ENCODE measurements around the gene FKBP1B. TPM values are rescaled to one million over a fixed set of nuclear protein-coding genes. Genes with fewer than 3 reads are reported as not detected.

FKBP1B gene
- total RNA-seq, 4 donors from 2014 or later = 6.0 to 27.3 (median 8.4) TPM

DNA sequence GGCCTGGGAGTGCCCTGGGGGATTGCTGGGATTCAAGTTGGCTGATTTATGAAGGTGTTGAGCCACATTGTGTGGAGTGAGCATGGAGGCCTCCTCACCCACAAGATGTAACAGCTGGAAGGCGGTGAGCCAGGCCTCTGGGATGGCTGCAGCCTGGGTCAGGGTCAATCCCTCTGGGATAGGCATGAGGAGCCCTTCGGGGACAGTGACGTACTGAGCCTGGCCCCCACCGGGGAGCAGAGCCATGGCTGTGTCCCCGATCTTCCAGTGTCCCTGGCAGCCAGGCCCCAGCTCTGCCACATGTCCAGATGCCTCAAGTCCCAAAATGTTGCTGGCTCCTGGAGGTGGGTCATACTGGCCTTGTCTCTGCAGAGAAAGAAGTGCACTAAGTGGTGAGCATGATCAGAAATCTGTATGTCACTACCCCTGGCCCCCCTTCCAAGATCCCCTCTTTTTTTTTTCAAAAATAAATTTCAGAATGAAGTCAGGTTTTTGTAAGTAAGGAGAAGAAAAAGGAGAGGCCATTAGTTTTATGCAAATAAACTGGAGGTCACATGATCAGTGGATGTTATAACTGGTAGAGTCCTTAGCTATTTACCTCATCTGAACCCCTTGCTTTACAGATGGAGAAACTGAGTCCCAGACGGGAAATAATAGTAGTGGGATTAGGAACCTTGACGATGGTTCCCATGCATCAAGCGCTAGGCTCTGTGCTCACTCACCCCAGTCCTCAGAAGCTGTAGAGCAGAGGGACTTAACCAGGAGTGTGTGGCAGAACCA is 33.4 kb downstream of the FKBP1B start:
- Histone ChIP-seq H3K27me3 (no peaks in the 10 kb centered on the region), H3K4me3 (peak overlapping the region in 3 of 4 donors; percentile 51 to 63 (median 55)), H3K36me3 (peaks cover 0 to 8% (median 0%) of the 10 kb centered on the region in 4 donors), H3K4me1 (peaks cover 8 to 34% (median 16%) of the 10 kb centered on the region in 4 donors), H3K9me3 (no peaks in the 10 kb centered on the region), H3K27ac (peak overlapping the region; percentile 92 to 96 (median 93))
- intact Hi-C loops (cut with DNase I; ENCODE audit: low total_unique reads) = no loop called here
- WGBS, 2 donors (ENCODE audit: low coverage in 1 of 2) = 64 to 88% methylated on average over 3 to 8 of the region's 8 CpGs
- DNase-seq = no peak
- in situ Hi-C loops (cut with MboI; ENCODE audit: low pct_ligation_motif_present in 1 of 4, low pct_unique_long_range_greater_than_20kb in 1 of 4, low sequenced_read_pairs in 3 of 4) = no loop called here
- TF ChIP-seq, protein P1, sequence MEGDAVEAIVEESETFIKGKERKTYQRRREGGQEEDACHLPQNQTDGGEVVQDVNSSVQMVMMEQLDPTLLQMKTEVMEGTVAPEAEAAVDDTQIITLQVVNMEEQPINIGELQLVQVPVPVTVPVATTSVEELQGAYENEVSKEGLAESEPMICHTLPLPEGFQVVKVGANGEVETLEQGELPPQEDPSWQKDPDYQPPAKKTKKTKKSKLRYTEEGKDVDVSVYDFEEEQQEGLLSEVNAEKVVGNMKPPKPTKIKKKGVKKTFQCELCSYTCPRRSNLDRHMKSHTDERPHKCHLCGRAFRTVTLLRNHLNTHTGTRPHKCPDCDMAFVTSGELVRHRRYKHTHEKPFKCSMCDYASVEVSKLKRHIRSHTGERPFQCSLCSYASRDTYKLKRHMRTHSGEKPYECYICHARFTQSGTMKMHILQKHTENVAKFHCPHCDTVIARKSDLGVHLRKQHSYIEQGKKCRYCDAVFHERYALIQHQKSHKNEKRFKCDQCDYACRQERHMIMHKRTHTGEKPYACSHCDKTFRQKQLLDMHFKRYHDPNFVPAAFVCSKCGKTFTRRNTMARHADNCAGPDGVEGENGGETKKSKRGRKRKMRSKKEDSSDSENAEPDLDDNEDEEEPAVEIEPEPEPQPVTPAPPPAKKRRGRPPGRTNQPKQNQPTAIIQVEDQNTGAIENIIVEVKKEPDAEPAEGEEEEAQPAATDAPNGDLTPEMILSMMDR (IDR thresholded peaks at IDR 0.05) = no peak
- TF ChIP-seq POLR2AphosphoS5 (IDR thresholded peaks at IDR 0.05) (no peak), EP300 (IDR thresholded peaks at IDR 0.05; ENCODE audit: low read depth) (no peak), POLR2A (IDR thresholded peaks at IDR 0.05) (no peak)

DNA sequence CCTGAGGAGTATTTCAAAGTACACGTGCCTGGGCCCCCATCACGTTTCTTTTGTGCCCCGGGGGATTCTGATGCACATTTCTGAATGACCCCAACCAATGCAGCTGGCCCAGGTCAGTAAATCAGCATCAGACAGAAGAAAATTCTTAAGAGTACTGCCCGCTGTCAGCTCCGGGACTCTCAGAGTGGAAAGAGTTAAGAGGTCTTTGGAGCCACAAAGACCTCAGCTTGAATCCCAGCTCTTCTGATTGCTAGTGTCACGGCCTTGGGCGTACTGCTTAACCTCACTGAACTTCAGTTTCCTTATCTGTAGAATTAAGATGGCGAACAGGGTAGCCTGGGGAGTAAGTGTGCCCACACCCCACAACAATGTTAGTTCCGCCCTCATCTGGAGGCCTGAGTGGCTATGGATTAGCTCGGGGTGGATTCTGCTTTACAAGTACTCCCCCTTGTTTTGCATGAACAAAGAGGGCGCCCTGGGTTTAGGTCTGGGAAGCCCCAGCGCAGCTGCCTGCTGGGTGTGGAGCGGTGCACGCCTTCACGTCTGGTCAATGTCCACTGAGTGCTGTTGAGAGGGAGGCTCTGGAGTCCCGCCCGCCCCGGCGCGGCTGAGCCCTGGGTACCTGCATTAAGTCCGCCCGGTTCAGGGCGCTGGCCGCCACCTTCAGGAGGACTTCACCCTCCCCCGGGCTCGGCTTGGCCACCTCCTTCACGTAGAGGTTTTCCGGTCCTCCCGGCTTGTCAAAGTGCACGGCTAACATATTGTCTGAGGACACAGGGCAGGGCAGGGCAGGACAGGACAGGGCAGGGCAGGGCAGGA is 34.2 kb downstream of the FKBP1B start:
- in situ Hi-C loops (cut with MboI; ENCODE audit: low pct_ligation_motif_present in 1 of 4, low pct_unique_long_range_greater_than_20kb in 1 of 4, low sequenced_read_pairs in 3 of 4) (no loop called here), intact Hi-C loops (cut with DNase I; ENCODE audit: low total_unique reads) (loop anchor here (1.0 kb wide), 1 partner anchor 156 kb away; the partner anchor contains the start of gene ATAD2B)
- 6% methylated on average over 22 of the region's 30 CpGs; no CpG with 5 or more reads in 1 of the 2 donors for WGBS, 2 donors (ENCODE audit: low coverage in 1 of 2)
- Histone ChIP-seq H3K4me1 (peaks cover 8 to 27% (median 15%) of the 10 kb centered on the region in 4 donors), H3K9me3 (no peaks in the 10 kb centered on the region), H3K4me3 (peak overlapping the region; percentile 21 to 63 (median 53)), H3K36me3 (peaks cover 0 to 8% (median 0%) of the 10 kb centered on the region in 4 donors), H3K27me3 (no peaks in the 10 kb centered on the region), H3K27ac (peak overlapping the region; percentile 92 to 96 (median 93))
- DNase-seq = peak; percentile 94
- TF ChIP-seq POLR2AphosphoS5 (IDR thresholded peaks at IDR 0.05) (peak; percentile 47 to 81 (median 66)), EP300 (IDR thresholded peaks at IDR 0.05; ENCODE audit: low read depth) (peak; percentile 66), POLR2A (IDR thresholded peaks at IDR 0.05) (peak; percentile 67)
- TF ChIP-seq, protein P1 (IDR thresholded peaks at IDR 0.05) = no peak

DNA sequence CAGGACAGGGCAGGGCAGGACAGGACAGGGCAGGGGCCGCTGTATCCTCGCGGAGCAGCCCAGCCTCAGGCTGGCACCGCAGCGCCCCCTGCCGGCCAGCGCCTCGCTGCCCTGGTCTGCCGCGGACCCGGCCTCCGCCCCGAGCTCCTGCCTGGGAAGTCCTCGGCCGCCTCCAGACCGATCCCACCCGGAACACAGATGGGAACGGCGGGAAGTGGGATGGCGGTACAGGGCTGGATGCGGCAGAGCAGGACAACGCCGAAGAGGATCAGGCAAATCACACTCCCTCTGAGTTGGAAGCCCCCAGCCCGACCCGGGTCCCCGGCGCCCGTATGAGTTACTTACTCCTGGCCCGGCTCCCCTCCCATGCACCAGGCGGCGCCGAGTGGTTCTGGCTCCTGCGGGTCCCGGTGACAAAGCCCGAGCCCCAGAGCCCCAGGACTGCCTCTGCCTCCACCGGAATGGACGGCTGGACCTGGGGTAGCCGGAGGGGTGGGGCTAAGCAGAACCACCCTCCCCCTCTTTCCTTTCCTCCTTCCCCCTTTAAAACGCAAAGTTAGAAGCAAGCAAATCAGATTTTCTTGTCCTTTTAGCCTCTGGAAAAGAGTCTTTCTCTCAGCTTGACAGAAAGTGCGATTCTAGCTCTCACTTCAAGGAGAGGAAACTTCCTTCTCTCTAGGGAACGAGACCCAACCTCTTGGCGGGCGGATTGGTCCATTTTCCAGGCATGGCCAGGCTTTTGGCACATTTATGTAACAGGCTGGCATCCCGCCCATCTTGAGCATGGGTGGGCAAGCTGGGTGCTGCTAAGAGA is 35.1 kb downstream of the FKBP1B start, which contains the start of gene TP53I3:
TSS of gene TP53I3 (minus strand) at position 449 of the 814 bp plus-strand sequence. CDS start 508 bp downstream, outside the sequence.
- 0 to 2% methylated on average over 5 to 40 of the region's 44 CpGs for WGBS, 2 donors (ENCODE audit: low coverage in 1 of 2)
- intact Hi-C loops (cut with DNase I; ENCODE audit: low total_unique reads) = loop anchor here (1.0 kb wide), 1 partner anchor 157 kb away; the partner anchor contains the start of gene ATAD2B
- peaks cover 8 to 27% (median 15%) of the 10 kb centered on the region in 4 donors for H3K4me1 ChIP-seq
- H3K27ac ChIP-seq = peak within 1 kb of the TSS; percentile 92 to 96 (median 93)
- in situ Hi-C loops (cut with MboI; ENCODE audit: low pct_ligation_motif_present in 1 of 4, low pct_unique_long_range_greater_than_20kb in 1 of 4, low sequenced_read_pairs in 3 of 4) = no loop called here
- peak; percentile 91 for DNase-seq
- no peaks in the 10 kb centered on the region for H3K27me3 ChIP-seq
- H3K9me3 ChIP-seq = no peaks in the 10 kb centered on the region
- peaks cover 0 to 8% (median 0%) of the 10 kb centered on the region in 4 donors for H3K36me3 ChIP-seq
- TF ChIP-seq EP300 (IDR thresholded peaks at IDR 0.05; ENCODE audit: low read depth) = no peak
- TF ChIP-seq, protein P1 (IDR thresholded peaks at IDR 0.05) = peak; percentile 96 to 100 (median 98)
- peak; percentile 93 for TF ChIP-seq POLR2A (IDR thresholded peaks at IDR 0.05)
- peak; percentile 76 to 86 (median 83) for TF ChIP-seq POLR2AphosphoS5 (IDR thresholded peaks at IDR 0.05)
- H3K4me3 ChIP-seq = peak within 1 kb of the TSS; percentile 42 to 63 (median 53)
